ES-I3 (cell line): ENCODE results near the gene C15orf61.

Experiments used
- H3K36me3 ChIP-seq: 2 replicates; pipeline ENCODE4 v1.6.1; 2013; ENCODE audit warnings: mild to moderate bottlenecking, low read length, control low read depth, moderate library complexity; ENCODE audit not compliant: insufficient read depth
- H3K4me1 ChIP-seq: 2 replicates; pipeline ENCODE4 v1.6.1; 2013; ENCODE audit warnings: mild to moderate bottlenecking, control low read depth, low read length; ENCODE audit not compliant: insufficient read depth
- H3K9ac ChIP-seq: 2 replicates; pipeline ENCODE4 v1.6.1; 2013; ENCODE audit warnings: low read depth, mild to moderate bottlenecking, low read length, moderate library complexity
- H3K9me3 ChIP-seq: 2 replicates; pipeline ENCODE4 v1.6.1; 2013; ENCODE audit warnings: mild to moderate bottlenecking, low read length, moderate library complexity; ENCODE audit not compliant: control insufficient read depth, insufficient read depth

The C15orf61 gene

GRCh38 chr15:67521029-67521782, at the start of gene C15orf61:
Gene C15orf61, plus strand, starts transcription at chr15:67521131. Its CDS starts 118 bp downstream, at chr15:67521249.
- Histone ChIP-seq H3K9me3 (no peaks in the 10 kb centered on the region), H3K36me3 (no peaks in the 10 kb centered on the region), H3K4me1 (peaks cover 13% of the 10 kb centered on the region; the same call in 1 of the 2 replicates), H3K9ac (peak within 1 kb of the TSS; percentile 99)

GRCh38 chr15:67472957-67473356, 48.0 kb upstream of the C15orf61 start:
- Histone ChIP-seq H3K36me3 (no peaks in the 10 kb centered on the region), H3K4me1 (no peaks in the 10 kb centered on the region), H3K9ac (no peak overlapping the region), H3K9me3 (no peaks in the 10 kb centered on the region)

GRCh38 chr15:67474405-67475110, 46.4 kb upstream of the C15orf61 start:
- Histone ChIP-seq H3K4me1 (no peaks in the 10 kb centered on the region), H3K9ac (no peak overlapping the region), H3K9me3 (no peaks in the 10 kb centered on the region), H3K36me3 (no peaks in the 10 kb centered on the region)

GRCh38 chr15:67479781-67480505, 41.0 kb upstream of the C15orf61 start:
- Histone ChIP-seq H3K9ac (no peak overlapping the region), H3K4me1 (0 out of 2 replicates have a peak, but pooled peaks cover 5% of the 10 kb centered on the region), H3K36me3 (no peaks in the 10 kb centered on the region), H3K9me3 (no peaks in the 10 kb centered on the region)

- H3K9ac ChIP-seq: no peak overlapping the region
Observed at GRCh38 chr15:67480741-67481140, 40.2 kb upstream of the C15orf61 start.

GRCh38 chr15:67481680-67482079, 39.3 kb upstream of the C15orf61 start:
- no peaks in the 10 kb centered on the region for H3K9me3 ChIP-seq

More at GRCh38 chr15:67480741-67481140, 40.2 kb upstream of the C15orf61 start:
- Histone ChIP-seq H3K9me3 (no peaks in the 10 kb centered on the region), H3K36me3 (no peaks in the 10 kb centered on the region), H3K4me1 (0 out of 2 replicates have a peak, but pooled peaks cover 5% of the 10 kb centered on the region)

GRCh38 chr15:67495585-67495984, 25.3 kb upstream of the C15orf61 start:
- H3K4me1 ChIP-seq: peaks cover 4% of the 10 kb centered on the region; the same call in 1 of the 2 replicates
- no peak overlapping the region for H3K9ac ChIP-seq
- no peaks in the 10 kb centered on the region for H3K9me3 ChIP-seq
- no peaks in the 10 kb centered on the region for H3K36me3 ChIP-seq

More at GRCh38 chr15:67481680-67482079, 39.3 kb upstream of the C15orf61 start:
- no peaks in the 10 kb centered on the region for H3K36me3 ChIP-seq
- H3K4me1 ChIP-seq: 0 out of 2 replicates have a peak, but pooled peaks cover 5% of the 10 kb centered on the region
- no peak overlapping the region for H3K9ac ChIP-seq

- Histone ChIP-seq H3K9me3 (no peaks in the 10 kb centered on the region), H3K4me1 (peaks cover 8% of the 10 kb centered on the region; the same call in 1 of the 2 replicates), H3K9ac (no peak overlapping the region), H3K36me3 (no peaks in the 10 kb centered on the region)
Observed at GRCh38 chr15:67501177-67501835, 19.6 kb upstream of the C15orf61 start.

- Histone ChIP-seq H3K4me1 (peaks cover 8% of the 10 kb centered on the region; the same call in 1 of the 2 replicates), H3K9me3 (no peaks in the 10 kb centered on the region), H3K9ac (no peak overlapping the region), H3K36me3 (no peaks in the 10 kb centered on the region)
Observed at GRCh38 chr15:67501836-67502461, 19.0 kb upstream of the C15orf61 start.

- no peaks in the 10 kb centered on the region for H3K9me3 ChIP-seq
- H3K4me1 ChIP-seq: peaks cover 8% of the 10 kb centered on the region; the same call in 1 of the 2 replicates
- H3K9ac ChIP-seq: no peak overlapping the region
- no peaks in the 10 kb centered on the region for H3K36me3 ChIP-seq
Observed at GRCh38 chr15:67504056-67504455, 16.9 kb upstream of the C15orf61 start.

- Histone ChIP-seq H3K36me3 (no peaks in the 10 kb centered on the region), H3K9ac (no peak overlapping the region), H3K4me1 (peaks cover 8% of the 10 kb centered on the region; the same call in 1 of the 2 replicates), H3K9me3 (no peaks in the 10 kb centered on the region)
Observed at GRCh38 chr15:67504796-67505195, 16.1 kb upstream of the C15orf61 start.

GRCh38 chr15:67505675-67506572, 15.0 kb upstream of the C15orf61 start:
- H3K9me3 ChIP-seq: no peaks in the 10 kb centered on the region

More at GRCh38 chr15:67505675-67506572, 15.0 kb upstream of the C15orf61 start:
- H3K36me3 ChIP-seq: no peaks in the 10 kb centered on the region
- H3K4me1 ChIP-seq: peaks cover 8% of the 10 kb centered on the region; the same call in 1 of the 2 replicates
- H3K9ac ChIP-seq: no peak overlapping the region
